SK-N-SH (cell line): ENCODE results near the gene RBM20.
"Not testable (repeated sequence)": the region's sequence is repeated elsewhere in the genome, so short reads cannot be mapped to it uniquely, and the experiment has no call there.

Source experiments
- ELF1 ChIP-seq: IDR thresholded peaks from 2 replicates; pipeline ENCODE4 v1.4.0; 2012
- FOXM1 ChIP-seq: IDR thresholded peaks from 2 replicates; pipeline ENCODE4 v1.4.0; 2012; ENCODE audit warnings: low read depth, mild to moderate bottlenecking
- GABPA ChIP-seq: IDR thresholded peaks from 2 replicates; pipeline ENCODE4 v1.4.0; 2012; ENCODE audit warnings: low read depth, mild to moderate bottlenecking
- JUND ChIP-seq: IDR thresholded peaks from 2 replicates; pipeline ENCODE4 v1.4.0; 2012
- RCOR1 ChIP-seq: fragments of 150-350 bp; IDR thresholded peaks from 2 replicates; pipeline ENCODE4 v1.6.1; 2017; ENCODE audit warnings: antibody characterized with exemption, low read length
- REST ChIP-seq: IDR thresholded peaks from 2 replicates; pipeline ENCODE4 v1.6.1; 2012; ENCODE audit warnings: mild to moderate bottlenecking, low read depth, low read length, moderate library complexity
- RFX5 ChIP-seq: IDR thresholded peaks from 2 replicates; pipeline ENCODE4 v1.6.1; 2012; ENCODE audit warnings: mild to moderate bottlenecking, improper control_type of control experiment, low read length
- YY1 ChIP-seq: IDR thresholded peaks from 2 replicates; pipeline ENCODE4 v1.4.0; 2012; ENCODE audit warnings: low read depth, mild to moderate bottlenecking
- TF ChIP-seq, protein P1 (sequence below): IDR thresholded peaks from 2 replicates; pipeline ENCODE4 v1.4.0; 2012; ENCODE audit warnings: low read depth
- TF ChIP-seq, protein P2 (sequence below): fragments of 200-600 bp; sonication (generic); IDR thresholded peaks from 2 replicates; pipeline ENCODE4 v1.6.1; 2017; ENCODE audit warnings: antibody characterized with exemption, mild to moderate bottlenecking, moderate library complexity

DNA sequence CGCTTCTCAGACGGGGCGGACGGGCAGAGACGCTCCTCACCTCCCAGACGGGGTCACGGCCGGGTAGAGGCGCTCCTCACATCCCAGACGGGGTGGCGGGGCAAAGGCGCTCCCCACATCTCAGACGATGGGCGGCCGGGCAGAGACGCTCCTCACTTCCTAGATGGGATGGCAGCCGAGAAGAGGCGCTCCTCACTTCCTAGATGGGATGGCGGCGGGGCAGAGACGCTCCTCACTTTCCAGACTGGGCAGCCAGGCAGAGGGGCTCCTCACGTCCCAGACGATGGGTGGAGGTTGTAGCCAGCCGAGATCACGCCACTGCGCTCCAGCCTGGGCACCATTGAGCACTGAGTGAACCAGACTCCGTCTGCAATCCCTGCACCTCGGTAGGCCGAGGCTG is 123.5 kb downstream of the RBM20 start:
- not testable (repeated sequence) for TF ChIP-seq RCOR1, ELF1, JUND, REST, YY1, GABPA, RFX5, FOXM1
- TF ChIP-seq, protein P1, sequence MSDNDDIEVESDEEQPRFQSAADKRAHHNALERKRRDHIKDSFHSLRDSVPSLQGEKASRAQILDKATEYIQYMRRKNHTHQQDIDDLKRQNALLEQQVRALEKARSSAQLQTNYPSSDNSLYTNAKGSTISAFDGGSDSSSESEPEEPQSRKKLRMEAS: not testable (repeated sequence)
- TF ChIP-seq, protein P2, sequence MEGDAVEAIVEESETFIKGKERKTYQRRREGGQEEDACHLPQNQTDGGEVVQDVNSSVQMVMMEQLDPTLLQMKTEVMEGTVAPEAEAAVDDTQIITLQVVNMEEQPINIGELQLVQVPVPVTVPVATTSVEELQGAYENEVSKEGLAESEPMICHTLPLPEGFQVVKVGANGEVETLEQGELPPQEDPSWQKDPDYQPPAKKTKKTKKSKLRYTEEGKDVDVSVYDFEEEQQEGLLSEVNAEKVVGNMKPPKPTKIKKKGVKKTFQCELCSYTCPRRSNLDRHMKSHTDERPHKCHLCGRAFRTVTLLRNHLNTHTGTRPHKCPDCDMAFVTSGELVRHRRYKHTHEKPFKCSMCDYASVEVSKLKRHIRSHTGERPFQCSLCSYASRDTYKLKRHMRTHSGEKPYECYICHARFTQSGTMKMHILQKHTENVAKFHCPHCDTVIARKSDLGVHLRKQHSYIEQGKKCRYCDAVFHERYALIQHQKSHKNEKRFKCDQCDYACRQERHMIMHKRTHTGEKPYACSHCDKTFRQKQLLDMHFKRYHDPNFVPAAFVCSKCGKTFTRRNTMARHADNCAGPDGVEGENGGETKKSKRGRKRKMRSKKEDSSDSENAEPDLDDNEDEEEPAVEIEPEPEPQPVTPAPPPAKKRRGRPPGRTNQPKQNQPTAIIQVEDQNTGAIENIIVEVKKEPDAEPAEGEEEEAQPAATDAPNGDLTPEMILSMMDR: not testable (repeated sequence)
